Fibroblast of peridontal ligament (primary cell): ENCODE data around the gene RSF1.

Experiments
- DNase-seq: peaks from one replicate; pipeline ENCODE4 v3.0.0-alpha.2; 2010; ENCODE audit errors: extremely low read depth

The RSF1 gene

DNA sequence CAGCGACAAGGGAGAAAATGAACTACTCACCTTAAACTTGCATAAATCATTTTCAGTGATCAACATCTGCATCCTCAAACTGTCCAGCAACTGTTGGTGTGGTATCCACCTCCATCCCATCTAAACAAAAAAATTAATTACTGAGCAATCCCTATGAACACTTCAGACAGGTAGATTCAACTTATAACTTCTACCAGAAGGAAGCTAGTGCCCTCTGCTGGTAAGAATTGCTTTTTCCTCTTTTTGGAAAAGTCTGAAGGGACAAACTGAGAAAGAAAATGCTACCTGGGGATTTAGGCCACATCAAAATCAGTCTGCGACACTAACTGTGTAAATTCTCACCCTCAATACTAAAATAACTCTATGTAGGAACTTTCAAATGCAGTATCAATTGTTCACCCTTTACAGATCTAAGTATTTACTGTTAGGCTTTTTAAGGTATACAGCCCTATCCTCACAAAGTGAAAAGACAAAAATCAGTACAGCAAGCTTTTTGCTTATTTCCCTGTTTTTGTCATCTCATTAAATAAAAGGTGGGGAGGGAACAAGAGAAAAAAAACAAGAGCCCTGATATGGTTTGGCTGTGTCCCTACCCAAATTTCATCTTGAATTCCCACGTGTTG, 200.8 kb downstream of the RSF1 start:
- DNase-seq: peak; percentile 74

DNA sequence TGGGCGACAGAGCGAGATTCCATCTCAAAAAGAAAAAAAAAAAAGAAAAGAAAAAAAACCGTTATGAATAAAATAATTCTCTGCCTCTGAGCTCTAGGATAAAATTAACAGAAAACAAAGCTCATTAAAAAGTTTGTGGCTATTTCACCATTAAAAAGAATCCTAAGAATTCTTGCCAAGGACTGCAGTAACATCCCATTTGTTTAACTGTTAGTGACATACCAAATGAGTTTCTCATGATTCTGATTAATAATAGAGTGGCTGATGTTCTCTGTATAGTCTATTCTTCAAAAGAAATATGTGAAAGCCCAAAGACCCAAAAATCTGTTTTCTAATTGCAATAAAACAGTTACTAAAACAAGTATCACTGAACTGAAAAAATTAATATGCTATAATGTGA, 202.6 kb downstream of the RSF1 start:
- DNase-seq: no peak

- peak; percentile 62 for DNase-seq
Measured at GRCh38 chr11:77611921-77612320, 208.6 kb downstream of the RSF1 start.
